H9 (cell line): Measurements from ENCODE around the gene RBSN. TPM values are rescaled to one million over a fixed set of nuclear protein-coding genes. Genes with fewer than 3 reads are reported as not detected.

Source experiments
- DNase-seq: peaks from one replicate; pipeline ENCODE4 v3.0.0-alpha.2; 2017
- H2AFZ ChIP-seq: one replicate; pipeline ENCODE4 v1.6.1; 2013; ENCODE audit warnings: mild to moderate bottlenecking, low read length, control low read depth, moderate library complexity
- H2AK5ac ChIP-seq: 2 replicates; pipeline ENCODE4 v1.6.1; 2013; ENCODE audit warnings: low read length, control low read depth, mixed read lengths; ENCODE audit not compliant: insufficient read length
- H2BK120ac ChIP-seq: one replicate; pipeline ENCODE4 v1.6.1; 2013; ENCODE audit warnings: low read depth, mild to moderate bottlenecking, low read length, control low read depth, inconsistent platforms; ENCODE audit not compliant: poor library complexity, severe bottlenecking
- H2BK12ac ChIP-seq: 2 replicates; pipeline ENCODE4 v1.6.1; 2013; ENCODE audit warnings: low read length, control low read depth, mixed read lengths, low read depth; ENCODE audit not compliant: insufficient read length
- H2BK15ac ChIP-seq: 2 replicates; pipeline ENCODE4 v1.6.1; 2013; ENCODE audit warnings: low read depth, low read length, control low read depth
- H2BK20ac ChIP-seq: one replicate; pipeline ENCODE4 v1.6.1; 2013; ENCODE audit warnings: low read depth, mild to moderate bottlenecking, low read length, control low read depth, inconsistent platforms; ENCODE audit not compliant: poor library complexity, severe bottlenecking
- H2BK5ac ChIP-seq: 2 replicates; pipeline ENCODE4 v1.6.1; 2013; ENCODE audit warnings: low read length, control low read depth, mixed read lengths; ENCODE audit not compliant: insufficient read length
- H3K14ac ChIP-seq: 2 replicates; pipeline ENCODE4 v1.6.1; 2013; ENCODE audit warnings: low read length, control low read depth; ENCODE audit not compliant: insufficient read depth
- H3K18ac ChIP-seq: 2 replicates; pipeline ENCODE4 v1.6.1; 2013; ENCODE audit warnings: low read depth, mild to moderate bottlenecking, mixed read lengths, low read length, control low read depth; ENCODE audit not compliant: insufficient read length
- H3K23ac ChIP-seq: 2 replicates; pipeline ENCODE4 v1.6.1; 2013; ENCODE audit warnings: low read length, control low read depth, mixed read lengths, low read depth; ENCODE audit not compliant: insufficient read length
- H3K23me2 ChIP-seq: 2 replicates; pipeline ENCODE4 v1.6.1; 2013; ENCODE audit warnings: low read depth, mild to moderate bottlenecking, mixed read lengths, low read length, control low read depth; ENCODE audit not compliant: insufficient read length, poor library complexity, severe bottlenecking
- H3K27ac ChIP-seq: 2 replicates; pipeline ENCODE4 v1.5.1; 2013; ENCODE audit warnings: low read length, control low read depth, mixed read lengths, low read depth; ENCODE audit not compliant: insufficient read length
- H3K27me3 ChIP-seq: 2 replicates; pipeline ENCODE4 v1.6.1; 2013; ENCODE audit warnings: low read length, control low read depth, inconsistent platforms; ENCODE audit not compliant: insufficient read depth
- H3K4ac ChIP-seq: 2 replicates; pipeline ENCODE4 v1.6.1; 2013; ENCODE audit warnings: low read depth, mild to moderate bottlenecking, control low read depth, inconsistent platforms, low read length, moderate library complexity
- H3K4me1 ChIP-seq: 2 replicates; pipeline ENCODE4 v1.6.1; 2013; ENCODE audit warnings: low read length, control low read depth, inconsistent platforms; ENCODE audit not compliant: insufficient read depth
- H3K4me2 ChIP-seq: 2 replicates; pipeline ENCODE4 v1.6.1; 2013; ENCODE audit warnings: low read length, control low read depth, mixed read lengths; ENCODE audit not compliant: insufficient read length, insufficient read depth
- H3K56ac ChIP-seq: 2 replicates; pipeline ENCODE4 v1.6.1; 2013; ENCODE audit warnings: low read depth, mild to moderate bottlenecking, mixed read lengths, low read length, control low read depth; ENCODE audit not compliant: insufficient read length
- H3K79me1 ChIP-seq: 2 replicates; pipeline ENCODE4 v1.6.1; 2013; ENCODE audit warnings: low read depth, mild to moderate bottlenecking, moderate library complexity, low read length, control low read depth, inconsistent platforms; ENCODE audit not compliant: insufficient read depth, poor library complexity, severe bottlenecking
- H3K79me2 ChIP-seq: 2 replicates; pipeline ENCODE4 v1.6.1; 2013; ENCODE audit warnings: low read length, control low read depth, inconsistent platforms; ENCODE audit not compliant: insufficient read depth
- H3K9ac ChIP-seq: 2 replicates; pipeline ENCODE4 v1.6.1; 2013; ENCODE audit warnings: low read length, control low read depth, mixed read lengths; ENCODE audit not compliant: insufficient read length; ENCODE audit errors: extremely low read depth
- H3K9me3 ChIP-seq: one replicate; pipeline ENCODE4 v1.6.1; 2013; ENCODE audit warnings: low read depth, low read length, inconsistent platforms; ENCODE audit not compliant: control insufficient read depth
- H3T11ph ChIP-seq: one replicate; pipeline ENCODE4 v1.6.1; 2013; ENCODE audit warnings: mild to moderate bottlenecking, low read length, control low read depth, inconsistent platforms
- H4K20me1 ChIP-seq: one replicate; pipeline ENCODE4 v1.6.1; 2013; ENCODE audit not compliant: control insufficient read depth, insufficient read length, insufficient read depth
- H4K5ac ChIP-seq: 2 replicates; pipeline ENCODE4 v1.6.1; 2013; ENCODE audit warnings: low read depth, mild to moderate bottlenecking, mixed read lengths, low read length, control low read depth; ENCODE audit not compliant: insufficient read length
- H4K8ac ChIP-seq: replicated peaks from 2 replicates; pipeline ENCODE4 v1.6.1; 2013; ENCODE audit warnings: low read length, control low read depth, mixed read lengths, low read depth; ENCODE audit not compliant: insufficient read length
- H4K91ac ChIP-seq: 2 replicates; pipeline ENCODE4 v1.6.1; 2013; ENCODE audit warnings: low read depth, mild to moderate bottlenecking, moderate library complexity, mixed read lengths, low read length, control low read depth; ENCODE audit not compliant: insufficient read length
- H3K27ac Mint-ChIP-seq, 3 experiments: 2 replicates in 2 of 3; 3 replicates in 1 of 3; pipeline ENCODE4 v1.8.0; 2020 to 2021; ENCODE audit warnings: mixed read lengths in 3 of 3, mild to moderate bottlenecking in 1 of 3, moderate library complexity in 1 of 3
- H3K27me3 Mint-ChIP-seq: 2 replicates; pipeline ENCODE4 v1.8.0; 2021; ENCODE audit warnings: low read depth, mild to moderate bottlenecking, moderate library complexity, mixed read lengths
- H3K36me3 Mint-ChIP-seq, 3 experiments: 2 replicates in 2 of 3; 3 replicates in 1 of 3; pipeline ENCODE4 v1.8.0; 2020 to 2021; ENCODE audit warnings: low read depth in 3 of 3, mixed read lengths in 3 of 3; ENCODE audit not compliant: insufficient read depth in 1 of 3
- H3K4me1 Mint-ChIP-seq, 2 experiments: 2 replicates each; pipeline ENCODE4 v1.8.0; 2020; ENCODE audit warnings: mixed read lengths in 2 of 2
- H3K4me3 Mint-ChIP-seq, 2 experiments: 2 replicates in 1 of 2; 3 replicates in 1 of 2; pipeline ENCODE4 v1.8.0; 2020 to 2021; ENCODE audit warnings: mild to moderate bottlenecking in 2 of 2, mixed read lengths in 2 of 2, moderate library complexity in 1 of 2
- H3K9me3 Mint-ChIP-seq, 2 experiments: 2 replicates in 1 of 2; 3 replicates in 1 of 2; pipeline ENCODE4 v1.8.0; 2020; ENCODE audit warnings: mild to moderate bottlenecking in 2 of 2, mixed read lengths in 2 of 2, moderate library complexity in 1 of 2
- CTCF ChIP-seq: fragments of 200-600 bp; sonication (generic); conservative IDR thresholded peaks from 3 replicates; pipeline ENCODE4 v1.8.0; 2021; ENCODE audit warnings: antibody characterized with exemption, mild to moderate bottlenecking
- WGBS: extraction: QIAGEN DNeasy Blood & Tissue Kit; methylation state at CpG from one replicate; pipeline ENCODE4 v1.1.7; 2013; ENCODE audit warnings: missing lambda C conversion rate, low lambda C conversion rate, mixed read lengths; ENCODE audit not compliant: insufficient read length; ENCODE audit errors: extremely low coverage; 5-methylcytosine and 5-hydroxymethylcytosine counted together
- total RNA-seq: library from RNA; stranded (reverse); gene quantifications from 2 replicates; pipeline ENCODE4 v1.2.1, GENCODE V29; 2021

The RBSN gene
- total RNA-seq, 1 experiment from 2014 or later = 16.0 TPM

GRCh38 chr3:15053541-15053940 is 45.4 kb downstream of the RBSN start:
- Mint-ChIP-seq H3K4me3 (no peak overlapping the region), H3K36me3 (peaks cover 26 to 87% (median 70%) of the 10 kb centered on the region in 3 experiments; a peak in 6 of 7 replicates), H3K4me1 (peaks cover 7 to 10% of the 10 kb centered on the region in 2 experiments; a peak in 3 of 4 replicates), H3K9me3 (no peaks in the 10 kb centered on the region), H3K27me3 (no peaks in the 10 kb centered on the region), H3K27ac (no peak overlapping the region; a peak in 1 of 7 replicates)
- Histone ChIP-seq H4K91ac (no peak overlapping the region), H2BK12ac (no peak overlapping the region), H2AK5ac (no peak overlapping the region), H3K79me2 (peaks cover 6% of the 10 kb centered on the region; the same call in 1 of the 2 replicates), H4K8ac (no peak overlapping the region), H3K4ac (no peak overlapping the region), H3K18ac (no peak overlapping the region), H3K9me3 (no peaks in the 10 kb centered on the region), H3K27me3 (no peaks in the 10 kb centered on the region), H3K23ac (no peak overlapping the region), H3K79me1 (no peaks in the 10 kb centered on the region), H4K20me1 (peaks cover 2% of the 10 kb centered on the region), H2BK15ac (no peak overlapping the region), H3K4me1 (no peaks in the 10 kb centered on the region), H3K4me2 (no peak overlapping the region), H3K14ac (no peak overlapping the region), H2BK20ac (no peak overlapping the region), H2AFZ (no peak overlapping the region), H3T11ph (no peak overlapping the region), H4K5ac (no peak overlapping the region), H3K23me2 (no peaks in the 10 kb centered on the region), H3K9ac (no peak overlapping the region), H3K56ac (no peak overlapping the region), H2BK120ac (no peak overlapping the region), H3K27ac (no peak overlapping the region), H2BK5ac (no peak overlapping the region)
- no CpG with 5 or more reads among the region's 4 CpGs for WGBS
- DNase-seq = no peak
- no peak for TF ChIP-seq CTCF
